HG03342 (cell line): ENCODE data around the gene EPHB1.

Source experiments
- ATAC-seq: cut with Tn5 transposase; IDR thresholded peaks from one replicate; pipeline ENCODE4 v1.9.1; 2021; ENCODE audit warnings: mild to moderate bottlenecking, moderate library complexity; ENCODE audit not compliant: unreplicated experiment

EPHB1 gene

GRCh38 chr3:134903837-134904236 lies 108.8 kb downstream of the EPHB1 start:
- no peak for ATAC-seq

GRCh38 chr3:134904241-134904771 lies 109.2 kb downstream of the EPHB1 start:
- ATAC-seq: peak; percentile 88

GRCh38 chr3:134904776-134905646 lies 110.0 kb downstream of the EPHB1 start:
- ATAC-seq: peak; percentile 16

GRCh38 chr3:134905647-134905935 lies 110.5 kb downstream of the EPHB1 start:
- no peak for ATAC-seq

- no peak for ATAC-seq
Measured at GRCh38 chr3:134908271-134908670, 113.2 kb downstream of the EPHB1 start.

GRCh38 chr3:134910026-134910425 lies 115.0 kb downstream of the EPHB1 start:
- ATAC-seq: no peak

- ATAC-seq: no peak
Measured at GRCh38 chr3:134911586-134912548, 116.8 kb downstream of the EPHB1 start.

GRCh38 chr3:134916276-134916961 lies 121.4 kb downstream of the EPHB1 start:
- ATAC-seq: no peak

GRCh38 chr3:134917631-134918030 lies 122.6 kb downstream of the EPHB1 start:
- ATAC-seq: no peak

GRCh38 chr3:134918441-134918840 lies 123.4 kb downstream of the EPHB1 start:
- ATAC-seq: peak; percentile 95

GRCh38 chr3:134922101-134922500 lies 127.0 kb downstream of the EPHB1 start:
- no peak for ATAC-seq

GRCh38 chr3:134922866-134923265 lies 127.8 kb downstream of the EPHB1 start:
- ATAC-seq: no peak

- no peak for ATAC-seq
Measured at GRCh38 chr3:134923286-134923685, 128.2 kb downstream of the EPHB1 start.

GRCh38 chr3:134927599-134927998 lies 132.5 kb downstream of the EPHB1 start:
- no peak for ATAC-seq

- no peak for ATAC-seq
Measured at GRCh38 chr3:134928392-134928791, 133.3 kb downstream of the EPHB1 start.

GRCh38 chr3:134928819-134929218 lies 133.8 kb downstream of the EPHB1 start:
- no peak for ATAC-seq

GRCh38 chr3:134929976-134930375 lies 134.9 kb downstream of the EPHB1 start:
- ATAC-seq: no peak

- no peak for ATAC-seq
Measured at GRCh38 chr3:134931045-134931785, 136.2 kb downstream of the EPHB1 start.

- ATAC-seq: no peak
Measured at GRCh38 chr3:134932035-134932434, 137.0 kb downstream of the EPHB1 start.

GRCh38 chr3:134933997-134934396 lies 138.9 kb downstream of the EPHB1 start:
- ATAC-seq: no peak
